Stimulated activated CD8-positive, alpha-beta memory T cell treated with anti-CD3 and anti-CD28 coated beads, Interleukin-7, amount 100 ng/mL, for 48 hours (primary cell): ENCODE measurements around the gene CCDC15.
A peak's percentile ranks its signal among the peaks of the same experiment; 100 is the strongest.

Experiments used
- DNase-seq, 2 donors: peaks; one replicate each; pipeline ENCODE4 v3.0.0-alpha.2; 2020; ENCODE audit warnings: low read depth in 1 of 2; ENCODE audit errors: extremely low read depth in 1 of 2

Gene CCDC15, protein sequence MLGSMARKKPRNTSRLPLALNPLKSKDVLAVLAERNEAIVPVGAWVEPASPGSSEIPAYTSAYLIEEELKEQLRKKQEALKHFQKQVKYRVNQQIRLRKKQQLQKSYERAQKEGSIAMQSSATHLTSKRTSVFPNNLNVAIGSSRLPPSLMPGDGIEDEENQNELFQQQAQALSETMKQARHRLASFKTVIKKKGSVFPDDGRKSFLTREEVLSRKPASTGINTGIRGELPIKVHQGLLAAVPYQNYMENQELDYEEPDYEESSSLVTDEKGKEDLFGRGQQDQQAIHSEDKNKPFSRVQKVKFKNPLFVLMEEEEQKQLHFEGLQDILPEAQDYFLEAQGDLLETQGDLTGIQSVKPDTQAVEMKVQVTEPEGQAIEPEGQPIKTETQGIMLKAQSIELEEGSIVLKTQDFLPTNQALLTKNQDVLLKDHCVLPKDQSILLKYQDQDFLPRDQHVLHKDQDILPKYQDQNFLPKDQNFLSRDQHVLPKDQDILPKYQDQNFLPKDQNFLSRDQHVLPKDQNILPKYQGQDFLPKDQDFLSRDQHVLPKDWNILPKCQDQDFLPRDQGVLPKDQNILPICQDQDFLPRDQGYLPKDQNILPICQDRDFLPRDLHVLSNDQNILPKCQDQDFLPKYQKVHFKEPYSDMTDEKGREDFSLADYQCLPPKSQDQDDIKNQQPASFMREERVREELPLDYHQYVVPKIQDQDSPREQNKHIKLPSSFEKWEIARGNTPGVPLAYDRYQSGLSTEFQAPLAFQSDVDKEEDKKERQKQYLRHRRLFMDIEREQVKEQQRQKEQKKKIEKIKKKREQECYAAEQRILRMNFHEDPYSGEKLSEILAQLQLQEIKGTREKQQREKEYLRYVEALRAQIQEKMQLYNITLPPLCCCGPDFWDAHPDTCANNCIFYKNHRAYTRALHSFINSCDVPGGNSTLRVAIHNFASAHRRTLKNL

DNA sequence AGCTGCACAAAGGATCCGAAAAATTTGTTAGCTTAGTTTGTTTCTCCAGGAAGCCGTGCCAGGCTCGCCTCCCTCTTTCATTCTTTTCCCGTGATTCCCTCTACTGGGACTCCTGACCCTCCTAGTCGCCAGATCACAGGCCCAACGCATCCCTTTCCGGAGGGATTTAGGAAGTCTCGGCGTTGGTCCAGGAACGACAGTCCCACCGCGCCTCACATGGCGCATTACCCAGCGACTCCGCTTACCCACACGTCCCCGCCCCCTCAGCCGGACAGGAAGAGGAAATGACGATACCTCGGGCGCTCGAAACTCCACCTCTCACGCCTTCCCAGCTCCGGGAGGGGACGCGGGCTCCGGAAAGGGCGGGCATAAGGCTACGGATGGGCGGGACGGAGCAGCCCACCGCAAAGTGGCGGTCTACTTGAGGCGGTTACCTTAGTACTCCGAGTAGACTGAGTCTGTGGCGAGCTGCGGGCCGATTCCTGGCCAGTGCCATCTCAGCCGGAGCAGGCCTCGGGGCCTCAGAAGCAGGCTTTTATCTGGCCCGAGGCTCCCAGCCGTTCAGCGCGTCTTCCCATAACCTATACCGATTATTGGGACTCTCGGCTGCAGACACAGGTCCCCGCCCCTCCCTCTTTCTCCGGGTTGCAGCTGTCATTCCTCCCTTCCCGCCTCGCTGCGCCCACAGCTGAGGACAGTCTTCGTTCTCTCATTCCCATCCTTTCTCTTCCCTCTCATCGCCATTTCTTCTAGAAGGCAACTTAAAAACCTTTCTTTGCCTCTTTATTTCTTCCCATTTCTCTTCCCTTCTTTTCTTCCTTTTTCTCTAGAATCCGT lies at the start of gene CCDC15:
Gene CCDC15 (plus strand): TSS at position 450 of the 837 bp plus-strand sequence. CDS start 531 bp downstream, outside the sequence.
- DNase-seq: peak; percentile 89 to 96

DNA sequence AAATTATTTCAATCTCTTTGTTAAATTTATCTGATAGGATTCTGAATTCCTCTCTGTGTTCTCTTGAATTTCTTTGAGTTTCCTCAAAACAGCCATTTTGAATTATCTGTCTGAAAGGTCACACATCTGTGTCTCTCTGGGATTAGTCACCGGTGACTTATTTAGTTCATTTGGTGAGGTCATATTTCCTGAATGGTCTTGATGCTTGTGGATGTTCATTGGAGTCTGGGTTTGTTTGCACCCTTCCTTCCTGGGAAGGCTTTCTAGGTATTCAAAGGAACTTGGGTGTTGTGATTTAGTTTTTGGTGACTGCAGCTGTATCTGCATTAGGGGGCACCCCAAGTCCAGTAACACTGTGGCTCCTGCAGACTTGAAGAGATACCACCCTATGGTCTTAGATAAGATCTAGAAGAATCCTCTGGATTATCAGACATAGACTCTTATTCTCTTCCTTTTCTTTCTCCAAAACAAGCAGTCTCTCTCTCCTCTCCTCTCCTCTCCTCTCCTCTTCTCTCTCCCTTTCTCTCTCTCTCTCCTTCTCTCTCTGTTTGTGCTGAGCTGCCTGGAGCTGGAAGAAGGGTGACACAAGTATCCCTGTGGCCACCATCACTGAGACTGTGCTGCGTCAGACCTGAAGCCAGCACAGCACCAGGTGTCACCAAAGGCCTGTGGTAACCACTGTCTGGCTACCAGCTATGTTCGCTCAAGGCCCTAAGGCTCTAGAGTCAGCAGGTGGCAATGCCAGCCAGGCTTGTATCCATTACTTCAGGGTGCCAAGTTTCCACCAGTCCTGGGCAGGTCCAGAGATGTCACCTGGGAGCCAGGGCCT lies 38.2 kb upstream of the CCDC15 start:
- no peak for DNase-seq

- no peak for DNase-seq
Observed at GRCh38 chr11:124916370-124916710, 37.7 kb upstream of the CCDC15 start.

- no peak for DNase-seq
Observed at GRCh38 chr11:124917115-124917637, 36.8 kb upstream of the CCDC15 start.

DNA sequence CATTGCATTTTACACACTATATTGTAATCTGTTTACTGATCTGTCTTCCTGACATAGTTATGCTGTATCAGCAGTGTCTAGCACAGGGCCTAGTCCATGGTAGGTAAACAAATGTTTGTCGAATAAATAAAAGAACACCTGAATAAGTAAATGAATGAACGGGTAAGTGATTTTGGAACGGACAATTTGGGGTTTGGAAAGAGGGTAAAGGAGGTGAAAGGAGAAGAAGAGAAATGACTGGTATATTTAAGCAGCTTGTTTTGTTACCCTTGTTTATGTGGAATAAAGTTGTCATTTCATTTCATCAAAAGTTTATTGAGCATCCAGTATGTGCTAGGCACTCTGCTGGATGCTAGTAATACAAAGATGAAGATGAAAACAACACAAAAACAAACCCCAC lies 35.1 kb upstream of the CCDC15 start, which contains the start of gene HEPN1:
Gene HEPN1 (plus strand): TSS at position 301 of the 400 bp plus-strand sequence.
- DNase-seq: no peak

DNA sequence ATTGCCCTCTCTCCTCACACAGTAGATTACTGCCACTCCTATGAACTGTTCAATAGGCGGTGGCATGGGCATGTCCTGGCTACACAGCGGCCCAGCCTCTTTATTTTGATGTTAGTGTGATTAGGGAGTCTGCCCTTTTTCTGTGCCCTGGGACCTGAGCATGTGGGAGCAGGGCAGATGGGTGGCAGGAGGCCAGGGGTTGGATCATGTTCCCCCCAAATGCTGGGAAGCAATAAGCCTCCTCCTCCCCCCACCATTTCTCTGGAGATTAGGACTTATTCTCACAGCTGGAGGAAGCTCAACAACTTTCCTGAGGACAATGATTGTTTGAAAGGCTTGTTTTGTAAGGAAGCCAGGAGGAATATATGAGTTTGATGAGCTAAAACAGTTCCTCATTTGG lies 34.1 kb upstream of the CCDC15 start:
- DNase-seq: no peak

DNA sequence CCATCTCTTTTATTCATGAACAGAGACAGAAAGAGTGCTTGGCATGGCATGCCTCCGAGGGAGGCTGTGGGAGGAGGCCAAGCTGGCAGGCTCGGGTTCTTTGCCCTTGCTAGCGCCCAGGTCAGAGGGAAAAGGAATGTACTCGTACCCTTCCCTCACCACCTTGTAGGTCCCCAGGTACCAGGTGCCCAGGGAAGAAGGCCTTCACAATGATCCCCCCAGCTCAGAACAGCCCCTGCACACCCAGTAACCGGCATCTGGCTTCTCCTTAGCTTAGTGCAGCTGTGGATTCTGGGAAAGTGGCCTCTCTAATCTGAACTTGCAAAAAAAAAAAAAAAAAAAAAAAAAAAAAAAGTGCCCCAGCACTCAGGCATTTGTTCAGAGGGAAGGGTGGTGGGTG lies 33.6 kb upstream of the CCDC15 start:
- no peak for DNase-seq

GRCh38 chr11:124920870-124921609 lies 33.0 kb upstream of the CCDC15 start:
- peak; percentile 54 to 63 for DNase-seq

- no peak for DNase-seq
Observed at GRCh38 chr11:124922831-124923230, 31.2 kb upstream of the CCDC15 start.

DNA sequence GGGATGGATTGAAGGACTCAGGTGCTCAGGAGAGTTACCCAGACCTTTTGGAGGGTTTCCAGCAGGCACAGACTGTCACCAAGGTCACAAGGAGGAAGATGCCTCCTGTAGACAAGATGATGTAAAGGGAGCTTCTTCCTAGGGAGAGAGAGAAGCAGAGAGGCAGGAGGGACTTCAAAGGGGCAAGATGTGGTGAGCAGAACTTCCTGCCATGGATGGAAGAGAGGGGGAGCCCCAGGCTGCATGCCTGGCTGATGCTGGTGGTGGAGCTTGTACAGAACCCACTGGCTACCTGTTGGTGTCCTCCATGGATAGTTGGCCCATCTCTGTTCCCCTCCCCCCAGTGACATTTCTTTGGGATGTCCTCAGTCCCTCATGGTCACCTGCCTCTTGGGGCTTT lies 30.7 kb upstream of the CCDC15 start:
- no peak for DNase-seq

GRCh38 chr11:124928942-124929665 lies 24.9 kb upstream of the CCDC15 start:
- no peak for DNase-seq

DNA sequence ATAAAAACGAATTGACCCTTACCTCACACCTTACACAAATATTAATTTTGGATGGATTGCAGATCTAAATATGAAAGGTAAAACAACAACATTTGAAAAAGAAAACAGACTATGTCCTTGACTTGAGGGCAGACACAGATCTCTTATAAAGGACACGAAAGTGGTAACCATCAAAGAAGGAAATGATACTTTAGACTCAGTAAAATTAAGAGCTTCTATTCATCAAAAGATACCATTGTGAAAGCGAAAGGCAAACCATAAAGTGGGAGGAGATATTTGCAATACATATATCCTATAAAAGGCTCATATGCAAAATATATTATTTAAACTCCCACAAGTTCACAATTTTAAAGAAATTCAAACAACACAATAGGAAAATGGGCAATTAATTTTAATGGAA lies 23.2 kb upstream of the CCDC15 start:
- DNase-seq: no peak

GRCh38 chr11:124934862-124935547 lies 19.0 kb upstream of the CCDC15 start:
- no peak for DNase-seq

GRCh38 chr11:124935548-124936514 lies 18.2 kb upstream of the CCDC15 start, which contains the start of gene HEPACAM:
Gene HEPACAM, minus strand, starts transcription at chr11:124936047. Its CDS starts 41 bp downstream, at chr11:124936006.
- DNase-seq: no peak

DNA sequence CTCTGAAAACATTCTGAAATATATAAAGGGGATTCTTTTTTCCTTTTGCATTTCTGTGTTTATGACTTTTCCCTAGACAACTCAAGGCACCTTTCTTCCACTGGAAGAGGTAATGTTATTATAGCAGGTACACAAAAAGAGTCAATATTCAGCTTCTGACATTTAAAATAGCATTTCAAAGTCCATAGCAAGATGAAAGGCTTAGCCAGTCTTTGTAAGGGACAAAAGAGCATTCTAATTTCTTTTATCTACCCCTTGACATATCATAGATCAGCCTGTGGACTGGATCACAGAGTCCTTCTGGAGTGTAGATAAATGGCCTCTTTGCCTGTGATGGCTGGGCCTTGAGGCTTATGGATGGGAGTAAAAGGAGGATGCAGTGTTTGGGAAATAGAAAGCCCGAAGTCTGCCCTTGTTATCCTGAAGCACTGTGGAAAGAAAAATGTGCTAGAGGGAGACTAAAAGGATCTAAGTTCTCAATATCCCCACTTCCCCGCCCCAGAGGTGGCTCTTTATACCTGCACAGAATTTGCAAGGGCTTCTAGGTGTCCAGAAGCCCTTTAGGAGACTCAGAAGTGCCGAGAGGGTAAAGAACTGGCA lies 16.6 kb upstream of the CCDC15 start:
- no peak for DNase-seq

DNA sequence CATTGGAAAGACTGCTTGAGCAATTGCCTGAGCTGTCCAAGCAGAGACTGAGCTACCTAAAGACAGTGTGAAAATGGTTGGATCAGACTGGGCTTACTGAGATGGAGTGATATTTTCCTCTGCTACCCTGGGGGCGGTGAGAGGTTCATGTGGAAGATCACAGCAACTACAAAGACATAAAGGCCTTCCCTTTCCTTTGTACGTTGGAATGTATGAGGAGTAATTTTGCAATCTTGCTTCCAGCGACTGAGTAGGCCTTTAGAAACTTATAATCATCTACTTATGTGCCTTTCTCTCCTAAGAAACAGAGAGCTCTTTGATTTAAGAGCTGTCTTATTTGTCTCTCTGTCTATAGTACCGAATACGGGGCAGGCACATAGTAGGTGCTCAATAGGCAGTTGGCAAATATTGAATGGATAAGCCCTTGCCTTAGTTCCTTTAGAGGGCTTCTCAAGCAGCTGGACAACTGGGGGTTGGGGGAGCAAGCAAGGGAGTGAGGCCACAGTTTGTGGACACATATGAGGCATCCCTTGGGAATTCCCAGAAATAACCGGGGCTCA lies 15.7 kb upstream of the CCDC15 start:
- DNase-seq: no peak
